SKM-1 (cell line): ENCODE results near the gene ZNF850.
"Not testable (repeated sequence)": the region's sequence is repeated elsewhere in the genome, so short reads cannot be mapped to it uniquely, and the experiment has no call there.

ENCODE experiments used
- DNase-seq: peaks from one replicate; lab custom pipeline; 2025; ENCODE audit not compliant: unreplicated experiment; lab: John Stamatoyannopoulos, UW

Gene ZNF850

DNA sequence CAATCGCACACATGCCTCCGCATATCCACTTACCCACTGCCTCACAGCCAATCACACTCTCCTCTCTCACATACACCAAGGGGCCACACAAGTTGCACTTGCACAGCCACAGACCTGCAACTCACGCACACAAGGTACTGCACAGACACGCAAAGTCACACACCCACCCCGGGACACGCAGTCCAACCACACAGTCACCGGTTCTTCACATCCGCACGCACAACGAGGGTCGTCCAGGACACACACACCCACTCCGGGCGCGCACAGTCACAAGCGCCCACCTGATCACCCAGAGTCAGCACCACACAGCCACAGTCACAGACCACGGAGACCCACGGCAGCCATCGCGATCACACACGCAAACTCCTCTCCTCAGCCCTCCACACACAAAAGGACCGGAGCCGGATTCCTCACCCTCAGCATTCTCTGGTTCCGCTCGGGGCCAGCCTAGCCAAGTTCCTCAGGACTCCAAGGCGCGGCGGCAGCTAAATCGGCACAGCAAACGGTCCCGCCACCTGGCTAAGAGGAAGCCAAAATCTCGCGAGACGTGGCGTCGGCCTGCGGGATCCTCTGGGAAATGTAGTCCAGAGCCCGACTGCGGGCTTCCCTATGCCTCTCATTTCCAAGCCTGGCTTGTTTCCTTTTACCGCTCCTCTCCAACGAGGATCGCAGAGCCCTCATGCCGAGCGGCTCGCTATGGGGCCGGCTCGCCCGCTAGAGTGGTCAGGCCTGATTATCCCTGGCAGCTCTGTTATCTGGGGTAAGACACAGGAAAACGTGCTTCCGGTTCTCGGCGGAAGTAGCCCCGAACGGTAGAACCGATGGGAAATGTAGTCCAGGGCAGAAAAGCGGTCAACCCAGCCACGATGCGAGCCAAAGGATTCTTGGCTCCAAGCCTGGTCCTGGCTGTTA lies at the start of gene ZNF850:
Gene ZNF850, minus strand, starts transcription at position 497 of the 912 bp plus-strand sequence. CDS start 10,201 bp downstream, outside the sequence.
- DNase-seq, result peak; percentile 80

DNA sequence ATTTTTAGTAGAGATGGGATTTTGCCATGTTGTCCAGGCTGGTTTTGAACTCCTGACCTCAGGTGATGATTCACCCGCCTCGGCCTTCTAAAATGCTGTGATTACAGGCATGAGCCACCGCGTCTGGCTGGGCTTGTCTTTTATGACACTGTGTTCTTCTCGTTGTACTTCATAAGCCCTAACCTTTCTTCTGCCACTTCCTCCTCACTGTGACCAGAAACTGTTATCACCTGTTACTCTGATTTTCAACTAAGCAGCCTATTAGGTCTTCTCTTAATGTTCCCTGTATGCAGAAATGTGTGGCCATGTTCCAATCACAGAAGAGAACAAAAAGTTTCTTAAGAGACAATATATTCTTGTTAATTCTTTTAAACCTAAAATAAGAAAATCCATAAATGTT lies 49.2 kb upstream of the ZNF850 start:
- no peak for DNase-seq

DNA sequence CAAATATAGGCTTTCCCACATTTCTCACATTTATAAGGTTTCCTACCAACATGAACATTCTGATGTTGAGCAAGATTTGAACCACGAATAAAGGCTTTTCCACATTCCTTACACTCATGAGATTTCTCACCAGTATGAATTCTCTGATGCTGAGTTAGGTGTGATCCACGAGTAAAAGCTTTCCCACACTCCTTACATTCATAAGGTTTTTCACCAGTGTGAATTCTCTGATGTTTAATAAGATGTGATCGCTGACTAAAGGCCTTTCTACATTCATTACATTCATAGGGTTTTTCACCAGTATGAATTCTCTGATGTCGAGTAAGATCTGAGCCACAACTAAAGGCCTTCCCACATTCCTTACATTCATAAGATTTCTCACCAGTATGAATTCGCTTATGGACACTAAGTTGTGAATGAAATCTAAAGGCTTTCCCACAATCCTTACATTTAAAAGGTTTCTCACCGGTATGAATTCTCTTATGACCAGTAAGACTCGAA lies 46.6 kb upstream of the ZNF850 start:
- DNase-seq, result no peak

DNA sequence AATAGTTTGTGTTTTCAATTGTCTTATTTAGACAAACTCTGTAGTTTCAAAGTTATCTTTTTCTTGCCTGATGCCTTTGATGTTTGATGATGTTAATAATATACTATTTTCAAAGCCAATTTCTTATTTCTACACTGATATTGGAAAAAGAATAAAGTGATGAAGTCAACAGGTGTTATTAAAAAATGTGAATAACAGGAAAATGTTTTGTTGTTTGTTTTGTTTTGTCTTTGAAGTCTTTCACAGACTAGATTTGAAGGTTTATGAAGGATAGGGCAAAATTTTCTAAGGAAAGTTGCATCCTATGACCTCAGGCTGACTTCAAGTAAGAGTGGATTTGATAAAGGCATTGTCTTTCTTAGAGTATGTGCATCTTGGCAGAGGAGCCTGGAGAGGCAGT lies 34.4 kb upstream of the ZNF850 start:
- DNase-seq, result no peak

DNA sequence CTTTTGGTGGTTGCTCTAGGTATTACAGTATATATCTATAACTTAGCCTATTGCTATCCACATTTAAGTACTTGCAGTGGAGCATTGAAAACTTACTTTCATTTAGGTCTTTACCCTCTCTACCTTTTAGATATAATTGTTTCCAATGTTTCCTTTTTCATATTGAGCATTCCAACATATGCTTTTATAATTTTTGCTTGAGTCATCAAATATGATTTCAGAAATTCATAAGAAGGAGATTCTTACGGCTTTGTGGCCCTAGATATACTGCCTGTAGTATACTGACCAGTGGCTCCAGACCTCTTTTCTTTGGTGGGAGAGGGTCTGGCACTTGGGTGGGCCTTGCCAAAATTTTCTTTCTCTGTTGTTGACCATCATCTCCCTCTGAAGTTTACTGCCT lies 32.8 kb upstream of the ZNF850 start:
- no peak for DNase-seq

DNA sequence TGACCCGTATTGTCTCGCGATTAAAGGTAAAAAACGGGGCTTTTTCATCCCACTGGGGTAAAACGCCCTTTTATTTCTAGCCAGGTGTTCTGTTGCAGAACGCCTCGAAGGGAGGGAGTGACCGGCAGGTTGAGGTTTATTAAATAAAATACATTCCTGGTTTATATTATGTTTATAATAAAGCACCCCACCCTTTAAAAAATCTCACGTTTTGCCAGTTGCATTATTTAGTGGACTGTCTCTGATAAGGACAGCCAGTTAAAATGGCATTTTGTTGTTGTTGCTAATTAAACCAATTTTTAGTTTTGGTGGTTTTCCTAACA lies 25.1 kb upstream of the ZNF850 start:
- DNase-seq, result no peak

DNA sequence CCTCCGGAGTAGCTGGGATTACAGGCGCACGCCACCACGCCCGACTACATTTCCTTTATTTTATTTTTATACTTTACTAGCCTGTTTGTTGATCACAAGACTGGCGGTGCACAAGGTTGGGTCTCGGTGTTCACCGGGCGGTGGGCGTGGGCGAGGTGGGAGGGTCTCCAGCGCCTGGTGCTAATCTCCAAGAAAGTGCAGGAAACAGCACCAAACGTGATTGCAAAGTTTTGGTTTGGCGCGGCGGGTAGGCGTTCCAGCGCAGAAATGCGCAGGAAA lies 24.0 kb upstream of the ZNF850 start:
- DNase-seq, result no peak

DNA sequence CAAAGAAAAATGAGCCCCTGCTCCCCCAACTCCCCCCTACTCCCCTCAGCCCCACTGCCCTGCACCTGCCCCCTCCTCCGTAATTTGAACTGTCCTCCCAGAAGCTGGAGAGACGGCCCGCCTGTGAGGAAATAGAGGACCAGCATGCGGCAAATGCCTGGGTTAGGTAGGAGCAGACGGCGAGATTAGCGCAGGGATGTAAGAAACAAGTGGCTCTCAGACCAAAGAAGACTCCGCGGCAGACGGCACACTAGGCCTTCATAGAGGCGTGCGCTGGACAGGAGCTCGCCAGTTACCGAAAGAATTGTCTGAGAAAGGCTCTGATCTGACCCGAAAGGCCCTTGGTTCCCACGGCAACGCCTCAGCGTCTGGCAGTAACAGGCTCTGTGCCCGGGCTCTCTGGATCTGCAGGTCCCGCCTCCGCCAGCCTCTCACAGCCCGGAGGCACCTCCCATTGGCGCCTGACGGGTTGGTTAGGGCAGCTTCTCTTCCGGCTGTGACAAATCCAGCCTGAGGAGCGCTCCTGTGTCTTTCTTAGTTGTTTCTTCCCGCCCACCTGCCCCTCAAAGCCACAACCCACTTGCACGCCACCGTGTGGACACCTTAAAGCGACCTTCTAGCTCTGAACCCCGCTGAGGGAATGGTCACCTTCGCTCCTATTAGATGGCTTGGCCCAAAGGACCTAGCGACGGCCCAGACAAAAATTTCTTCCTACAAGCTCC lies 19.0 kb upstream of the ZNF850 start:
- not testable (repeated sequence) for DNase-seq

DNA sequence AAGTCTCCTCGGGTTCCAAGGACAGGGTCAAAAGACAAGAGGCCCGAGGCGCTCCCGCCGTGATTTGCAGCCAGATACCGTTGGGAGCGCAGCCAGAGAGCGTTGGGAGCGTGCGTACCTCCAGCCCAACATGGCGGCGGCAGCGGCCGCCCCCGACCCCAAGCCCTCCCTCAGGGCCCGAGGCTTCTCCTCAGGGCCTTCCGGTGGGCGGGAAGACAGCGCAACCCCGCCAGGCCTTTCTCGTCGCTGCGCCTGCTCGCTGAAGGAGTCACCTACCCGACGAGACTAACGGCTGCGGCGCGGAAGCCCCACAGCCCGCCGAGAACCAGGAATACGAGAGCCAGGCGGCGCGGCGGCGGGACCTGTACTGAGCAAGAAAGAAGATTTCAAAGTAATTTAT lies 3.2 kb upstream of the ZNF850 start:
- DNase-seq, result no peak

DNA sequence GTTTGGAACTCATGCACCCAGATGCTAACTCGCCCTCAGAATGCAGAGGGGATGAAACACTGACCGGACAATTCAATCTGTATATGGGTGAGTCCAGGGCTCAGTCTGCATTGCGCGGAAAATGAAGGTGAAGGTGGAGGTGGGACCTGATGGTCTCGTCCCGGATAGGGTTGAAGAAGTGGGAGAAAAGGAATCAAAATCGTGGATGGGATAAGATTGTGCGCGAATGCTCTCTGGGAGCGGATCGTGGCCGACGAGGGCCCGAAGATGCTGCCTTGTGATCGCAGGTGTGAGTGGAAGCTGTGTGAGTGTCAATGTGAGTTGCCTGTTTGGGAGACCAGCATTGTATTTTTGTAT lies 594 bp upstream of the ZNF850 start:
- no peak for DNase-seq

DNA sequence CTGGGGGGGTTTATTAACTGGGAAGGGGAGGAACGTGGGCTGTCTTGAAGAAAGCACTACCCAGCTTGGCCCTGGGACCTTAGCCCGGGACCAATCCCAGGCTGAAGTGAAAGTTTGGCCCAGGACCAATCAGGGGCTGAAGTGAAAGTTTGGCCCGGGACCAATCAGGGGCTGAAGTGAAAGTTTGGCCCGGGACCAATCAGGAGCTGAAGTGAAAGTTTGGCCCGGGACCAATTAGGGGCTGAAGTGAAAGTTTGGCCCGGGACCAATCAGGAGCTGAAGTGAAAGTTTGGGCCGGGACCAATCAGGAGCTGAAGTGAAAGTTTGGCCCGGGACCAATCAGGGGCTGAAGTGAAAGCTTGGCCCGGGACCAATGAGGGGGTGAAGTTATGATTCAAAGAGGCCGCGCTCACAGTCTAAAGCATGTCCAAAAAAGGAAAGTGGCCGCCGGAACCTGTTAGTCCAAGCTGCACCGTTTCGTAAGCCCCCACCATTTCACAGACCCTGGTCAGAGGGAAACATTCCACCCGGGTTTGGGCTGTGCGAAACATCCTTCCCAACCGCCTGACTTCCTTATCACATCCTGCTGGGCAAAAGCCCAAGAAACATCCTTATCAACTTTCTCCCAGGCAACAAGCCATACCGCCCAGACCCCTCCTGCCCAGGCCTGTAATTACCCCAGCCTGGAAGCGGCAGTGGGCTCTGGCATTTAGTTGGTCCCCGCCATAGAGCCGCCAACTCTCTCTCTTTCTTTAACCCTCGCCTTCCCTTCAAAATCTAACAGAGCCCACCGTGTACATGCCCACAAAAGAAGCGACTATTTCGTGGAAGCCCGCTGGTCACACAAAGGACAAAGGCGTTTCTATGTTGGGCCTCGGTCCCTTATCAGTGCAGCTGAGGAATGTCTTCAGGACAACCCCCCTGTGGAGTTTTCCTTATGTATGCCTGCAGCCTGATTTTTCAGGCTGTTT lies 1.1 kb downstream of the ZNF850 start:
- DNase-seq, result peak; percentile 8

DNA sequence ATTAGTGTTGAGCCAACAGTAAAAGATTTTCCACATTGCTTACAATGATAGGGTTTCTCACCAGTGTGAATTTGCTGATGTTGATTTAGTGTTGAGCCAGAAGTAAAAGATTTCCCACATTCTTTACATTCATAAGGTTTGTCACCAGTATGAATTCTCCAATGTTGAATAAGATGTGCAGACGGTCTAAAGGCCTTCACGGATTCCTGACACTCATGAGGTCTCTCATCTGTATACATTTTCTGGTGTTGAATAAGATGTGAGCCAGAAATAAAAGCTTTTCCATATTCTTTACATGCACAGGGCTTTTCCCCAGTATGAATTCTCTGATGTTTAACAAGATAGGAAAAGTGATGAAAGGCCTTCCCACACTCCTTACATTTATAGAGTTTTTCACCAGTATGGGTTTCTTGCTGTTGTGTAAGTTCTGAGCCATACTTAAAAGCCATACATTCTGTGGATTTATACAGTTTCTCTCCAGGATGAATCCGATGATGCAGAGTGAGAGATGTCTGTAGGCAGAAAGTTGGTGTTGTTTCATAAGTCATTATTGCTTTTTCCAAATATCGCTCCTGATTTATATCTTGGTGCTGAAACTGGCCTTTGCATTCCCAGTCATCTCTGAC lies 22.4 kb downstream of the ZNF850 start:
- DNase-seq, result no peak

DNA sequence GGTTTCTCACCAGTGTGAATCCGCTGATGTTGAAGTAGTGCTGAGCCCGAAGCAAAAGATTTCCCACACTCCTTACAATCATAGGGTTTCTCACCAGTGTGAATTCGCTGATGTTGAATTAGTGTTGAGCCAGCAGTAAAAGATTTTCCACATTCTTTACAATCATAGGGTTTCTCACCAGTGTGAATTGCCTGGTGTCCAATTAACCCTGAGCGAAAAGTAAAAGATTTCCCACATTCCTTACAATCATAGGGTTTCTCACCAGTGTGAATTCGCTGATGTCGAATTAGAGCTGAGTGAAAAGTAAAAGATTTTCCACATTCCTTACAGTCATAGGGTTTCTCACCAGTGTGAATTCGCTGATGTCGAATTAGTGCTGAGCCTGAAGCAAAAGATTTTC lies 23.0 kb downstream of the ZNF850 start:
- not testable (repeated sequence) for DNase-seq

DNA sequence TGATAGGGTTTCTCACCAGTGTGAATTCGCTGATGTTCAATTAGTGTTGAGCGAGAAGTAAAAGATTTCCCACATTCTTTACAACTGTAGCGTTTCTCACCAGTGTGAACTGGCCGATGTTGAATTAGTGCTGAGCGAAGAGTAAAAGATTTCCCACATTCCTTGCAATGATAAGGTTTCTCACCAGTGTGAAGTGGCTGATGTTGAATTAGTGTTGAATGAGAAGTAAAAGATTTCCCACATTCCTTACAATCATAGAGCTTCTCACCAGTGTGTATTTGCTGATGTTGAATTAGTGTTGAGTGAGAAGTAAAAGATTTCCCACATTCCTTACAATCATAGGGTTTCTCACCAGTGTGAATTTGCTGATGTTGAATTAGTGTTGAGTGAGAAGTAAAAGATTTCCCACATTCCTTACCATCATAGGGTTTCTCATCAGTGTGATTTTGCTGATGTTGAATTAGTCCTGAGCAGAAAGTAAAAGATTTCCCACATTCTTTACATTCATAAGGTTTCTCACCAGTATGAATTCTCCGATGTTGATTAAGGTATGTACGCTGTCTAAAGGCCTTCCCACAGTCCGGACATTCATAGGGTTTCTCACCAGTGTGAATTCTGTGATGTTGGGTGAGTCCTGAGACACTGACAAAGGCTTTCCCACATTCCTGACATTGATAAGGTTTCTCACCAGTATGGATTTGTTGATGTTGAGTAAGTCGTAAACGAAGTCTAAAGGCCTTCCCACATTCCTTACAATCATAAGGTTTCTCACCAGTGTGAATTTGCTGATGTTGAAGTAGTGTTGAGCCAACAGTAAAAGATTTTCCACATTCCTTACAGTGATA lies 24.0 kb downstream of the ZNF850 start:
- no peak for DNase-seq

DNA sequence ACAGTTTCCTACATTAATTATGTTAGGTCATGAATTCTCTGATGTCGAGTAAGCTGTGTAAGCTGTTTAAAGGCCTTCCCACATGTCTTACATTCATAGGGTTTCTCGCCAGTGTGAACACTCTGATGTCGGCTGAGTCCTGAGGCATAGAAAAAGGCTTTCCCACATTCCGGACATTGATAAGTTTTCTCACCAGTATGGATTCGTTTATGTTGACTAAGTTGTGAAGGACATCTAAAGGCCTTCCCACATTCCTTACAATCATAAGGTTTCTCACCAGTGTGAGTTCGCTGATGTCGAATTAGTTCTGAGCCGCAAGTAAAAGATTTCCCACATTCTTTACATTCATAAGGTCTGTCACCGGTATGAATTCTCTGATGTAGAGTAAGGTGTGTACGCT lies 24.9 kb downstream of the ZNF850 start:
- no peak for DNase-seq

DNA sequence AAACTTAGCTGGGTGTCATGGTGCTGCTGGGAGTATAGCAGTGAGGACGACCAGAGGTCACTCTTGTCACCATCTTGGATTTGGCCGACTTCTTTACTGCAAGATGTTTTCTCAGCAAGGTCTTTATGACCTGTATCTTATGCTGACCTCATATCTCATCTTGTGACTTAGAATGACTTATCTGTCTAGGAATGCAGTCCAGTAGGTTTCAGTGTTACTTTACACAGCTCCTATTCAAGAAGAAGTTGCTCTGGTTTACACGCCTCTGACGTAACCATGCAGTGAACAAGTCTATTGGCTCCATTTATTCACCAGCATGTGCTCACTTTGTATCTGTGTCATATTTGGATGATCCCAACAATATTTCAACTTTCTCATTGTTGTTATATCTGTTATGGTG lies 26.7 kb downstream of the ZNF850 start:
- DNase-seq, result no peak

DNA sequence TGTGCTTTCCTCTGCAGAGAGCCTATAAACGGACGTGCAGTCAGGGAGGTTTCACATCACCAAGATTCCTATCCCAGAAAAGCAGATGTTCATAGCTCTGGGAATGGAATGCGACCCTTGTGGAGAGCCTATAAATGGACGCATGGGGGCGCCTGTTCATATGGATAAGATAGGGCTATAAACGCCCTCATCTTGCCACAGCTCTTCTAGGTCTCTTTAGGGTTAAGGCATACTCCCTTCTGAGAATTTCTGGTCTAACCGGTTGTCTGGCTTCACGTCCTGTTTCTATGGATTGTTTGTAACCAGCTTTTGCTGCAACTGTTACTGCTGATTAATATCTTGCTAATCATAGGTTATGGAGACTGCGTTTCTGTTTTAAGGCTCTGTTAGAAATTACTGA lies 36.4 kb downstream of the ZNF850 start:
- DNase-seq, result not testable (repeated sequence)

DNA sequence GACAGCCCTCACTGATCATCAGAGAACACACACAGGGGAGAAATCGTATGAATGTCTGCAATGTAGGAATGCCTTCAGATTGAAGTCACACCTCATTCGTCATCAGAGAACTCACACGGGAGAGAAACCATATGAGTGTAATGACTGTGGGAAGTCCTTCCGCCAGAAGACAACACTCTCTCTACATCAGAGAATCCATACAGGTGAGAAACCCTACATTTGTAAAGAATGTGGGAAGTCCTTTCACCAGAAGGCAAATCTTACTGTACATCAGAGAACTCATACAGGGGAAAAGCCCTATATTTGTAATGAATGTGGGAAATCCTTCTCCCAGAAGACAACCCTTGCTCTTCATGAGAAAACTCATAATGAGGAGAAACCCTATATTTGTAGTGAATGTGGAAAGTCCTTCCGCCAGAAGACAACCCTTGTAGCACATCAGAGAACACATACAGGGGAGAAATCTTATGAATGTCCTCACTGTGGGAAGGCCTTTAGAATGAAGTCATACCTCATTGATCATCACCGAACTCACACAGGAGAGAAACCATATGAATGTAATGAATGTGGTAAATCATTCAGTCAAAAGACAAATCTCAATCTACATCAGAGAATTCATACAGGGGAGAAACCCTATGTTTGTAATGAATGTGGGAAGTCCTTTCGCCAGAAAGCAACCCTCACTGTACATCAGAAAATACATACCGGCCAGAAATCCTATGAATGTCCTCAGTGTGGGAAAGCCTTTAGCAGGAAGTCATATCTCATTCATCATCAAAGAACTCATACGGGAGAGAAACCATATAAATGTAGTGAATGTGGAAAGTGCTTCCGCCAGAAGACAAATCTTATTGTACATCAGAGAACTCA lies 52.7 kb downstream of the ZNF850 start:
- no peak for DNase-seq

DNA sequence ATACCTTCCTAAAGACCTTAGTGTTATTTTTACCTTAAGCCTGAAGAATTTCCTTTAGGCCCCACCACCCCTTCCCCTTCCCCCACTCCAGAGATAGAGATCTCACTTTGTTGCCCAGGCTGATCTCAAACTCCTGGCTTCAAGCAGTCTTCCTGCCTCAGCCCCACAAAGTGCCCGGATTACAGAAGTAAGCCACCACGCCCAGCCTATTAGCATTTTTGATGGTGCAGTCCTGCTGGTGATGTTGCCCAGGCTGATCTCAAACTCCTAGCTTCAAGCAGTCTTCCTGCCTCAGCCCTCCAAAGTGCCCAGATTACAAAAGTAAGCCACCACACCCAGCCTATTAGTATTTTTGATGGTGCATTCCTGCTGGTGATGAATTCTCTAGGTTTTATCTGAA lies 63.2 kb downstream of the ZNF850 start:
- no peak for DNase-seq
